K562 (cell line): ENCODE data around the gene TXNIP. TPM values are rescaled to one million over a fixed set of nuclear protein-coding genes. Genes with fewer than 3 reads are reported as not detected.

ENCODE experiments used
- RUNX1 ChIP-seq: sonication (generic); IDR thresholded peaks from 2 replicates; pipeline ENCODE4 v1.6.1; 2016; ENCODE audit warnings: antibody characterized with exemption, low read depth
- YBX1 ChIP-seq: fragments of 450-650 bp; IDR thresholded peaks from 2 replicates; pipeline ENCODE4 v1.7.1; 2016; ENCODE audit warnings: mild to moderate bottlenecking
- polyA plus RNA-seq, 8 experiments: library from polyadenylated mRNA; depleted of rRNA in 4 of 8; stranded (reverse) in 5 of 8; unstranded in 3 of 8; fragments of >200 nt; fragmentation: Nextera tagmentation in 2 of 8; fragmentation: Illumina TruSeq in 1 of 8; extraction: Ambion mirVana in 2 of 8; extraction: Trizol in 1 of 8; gene quantifications; 2 replicates each; pipeline versions ENCODE4 v1.2.1 to v1.2.3, GENCODE V29; 2011 to 2014; ENCODE audit warnings: inconsistent platforms in 1 of 8, missing spikeins in 1 of 8
- total RNA-seq, 7 experiments: library from RNA; depleted of rRNA in 6 of 7; stranded (reverse); fragments of >200 nt in 6 of 7; fragmentation: Illumina TruSeq in 2 of 7; extraction: Trizol in 2 of 7; gene quantifications; 2 replicates each; pipeline versions ENCODE4 v1.2.1 to v1.2.3, GENCODE V29; 2011 to 2021; ENCODE audit warnings: low replicate concordance in 1 of 7
- TF ChIP-seq, protein P1 (sequence below), 2 experiments: fragments of 450-650 bp; conservative IDR thresholded peaks; 2 replicates each; pipeline ENCODE4 v1.6.1; 2017; ENCODE audit warnings: mild to moderate bottlenecking in 2 of 2, moderate library complexity in 2 of 2
- TF ChIP-seq, protein P2 (sequence below): fragments of 200-800 bp; sonication (Bioruptor generic); IDR thresholded peaks from 2 replicates; pipeline ENCODE4 v1.6.1; 2017; ENCODE audit warnings: missing genetic modification characterization, missing compliant biosample characterization
- TF ChIP-seq, protein P3 (sequence below): sonication (generic); formaldehyde crosslinking; IDR thresholded peaks from 2 replicates; pipeline ENCODE4 v1.8.0; 2022; ENCODE audit warnings: missing genetic modification reagents, mild to moderate bottlenecking, borderline replicate concordance
- TF ChIP-seq, protein P4 (sequence below), 2 experiments: fragments of 450-650 bp; IDR thresholded peaks; 2 replicates each; pipeline ENCODE4 v1.6.1; 2016; ENCODE audit warnings: mild to moderate bottlenecking in 2 of 2, borderline replicate concordance in 1 of 2, low read depth in 1 of 2, moderate library complexity in 1 of 2
- TF ChIP-seq, protein P5 (sequence below): sonication (generic); formaldehyde crosslinking; IDR thresholded peaks from 2 replicates; pipeline ENCODE4 v1.8.1; 2023; ENCODE audit warnings: mild to moderate bottlenecking, missing genetic modification reagents

TXNIP gene
- total and polyA plus RNA-seq, 9 of the 15 experiments (the other 6 are each of a cell fraction or from before 2014, with no cell fraction given): 120 to 499 (median 257) TPM

DNA sequence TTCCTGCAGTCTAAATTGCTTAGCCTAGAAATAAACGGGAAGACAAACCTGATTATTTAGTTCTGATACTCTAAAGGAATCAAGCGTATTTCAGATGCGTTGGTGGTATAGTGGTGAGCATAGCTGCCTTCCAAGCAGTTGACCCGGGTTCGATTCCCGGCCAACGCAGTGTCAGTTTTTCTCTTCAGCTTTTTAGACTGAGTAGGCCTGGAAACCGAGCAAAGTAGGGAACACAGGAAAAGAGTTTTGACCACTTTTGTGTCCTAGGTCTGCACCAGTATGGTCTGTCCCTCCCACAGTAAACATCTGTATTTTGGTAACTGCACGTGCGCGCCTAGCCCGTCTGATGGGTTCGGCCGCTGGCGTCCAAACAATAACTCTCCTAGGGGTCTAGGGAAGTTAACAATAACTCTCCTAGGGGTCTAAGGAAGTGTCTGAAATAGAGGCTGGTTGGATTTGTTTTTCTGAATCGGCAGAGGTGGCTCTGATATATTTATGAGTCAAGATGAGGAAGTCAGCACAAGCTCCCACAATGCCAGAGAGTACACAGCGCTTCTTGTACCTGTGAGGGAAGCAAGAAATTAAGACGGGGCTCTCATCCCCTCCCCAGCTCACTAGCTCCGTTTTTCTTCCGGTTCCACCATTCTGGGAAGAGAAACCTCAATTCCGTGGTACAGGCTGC lies 40.7 kb upstream of the TXNIP start (continued):
- TF ChIP-seq, protein P1, sequence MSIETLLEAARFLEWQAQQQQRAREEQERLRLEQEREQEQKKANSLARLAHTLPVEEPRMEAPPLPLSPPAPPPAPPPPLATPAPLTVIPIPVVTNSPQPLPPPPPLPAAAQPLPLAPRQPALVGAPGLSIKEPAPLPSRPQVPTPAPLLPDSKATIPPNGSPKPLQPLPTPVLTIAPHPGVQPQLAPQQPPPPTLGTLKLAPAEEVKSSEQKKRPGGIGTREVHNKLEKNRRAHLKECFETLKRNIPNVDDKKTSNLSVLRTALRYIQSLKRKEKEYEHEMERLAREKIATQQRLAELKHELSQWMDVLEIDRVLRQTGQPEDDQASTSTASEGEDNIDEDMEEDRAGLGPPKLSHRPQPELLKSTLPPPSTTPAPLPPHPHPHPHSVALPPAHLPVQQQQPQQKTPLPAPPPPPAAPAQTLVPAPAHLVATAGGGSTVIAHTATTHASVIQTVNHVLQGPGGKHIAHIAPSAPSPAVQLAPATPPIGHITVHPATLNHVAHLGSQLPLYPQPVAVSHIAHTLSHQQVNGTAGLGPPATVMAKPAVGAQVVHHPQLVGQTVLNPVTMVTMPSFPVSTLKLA (conservative IDR thresholded peaks at IDR 0.05): peak; percentile 88 to 91
- TF ChIP-seq, protein P2, sequence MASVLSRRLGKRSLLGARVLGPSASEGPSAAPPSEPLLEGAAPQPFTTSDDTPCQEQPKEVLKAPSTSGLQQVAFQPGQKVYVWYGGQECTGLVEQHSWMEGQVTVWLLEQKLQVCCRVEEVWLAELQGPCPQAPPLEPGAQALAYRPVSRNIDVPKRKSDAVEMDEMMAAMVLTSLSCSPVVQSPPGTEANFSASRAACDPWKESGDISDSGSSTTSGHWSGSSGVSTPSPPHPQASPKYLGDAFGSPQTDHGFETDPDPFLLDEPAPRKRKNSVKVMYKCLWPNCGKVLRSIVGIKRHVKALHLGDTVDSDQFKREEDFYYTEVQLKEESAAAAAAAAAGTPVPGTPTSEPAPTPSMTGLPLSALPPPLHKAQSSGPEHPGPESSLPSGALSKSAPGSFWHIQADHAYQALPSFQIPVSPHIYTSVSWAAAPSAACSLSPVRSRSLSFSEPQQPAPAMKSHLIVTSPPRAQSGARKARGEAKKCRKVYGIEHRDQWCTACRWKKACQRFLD (CRISPR knock-in tag): 0 out of 2 replicates have a peak, but pooled peaks have one; percentile 47
- TF ChIP-seq RUNX1: no peak
- no peak for TF ChIP-seq YBX1
- TF ChIP-seq, protein P3, sequence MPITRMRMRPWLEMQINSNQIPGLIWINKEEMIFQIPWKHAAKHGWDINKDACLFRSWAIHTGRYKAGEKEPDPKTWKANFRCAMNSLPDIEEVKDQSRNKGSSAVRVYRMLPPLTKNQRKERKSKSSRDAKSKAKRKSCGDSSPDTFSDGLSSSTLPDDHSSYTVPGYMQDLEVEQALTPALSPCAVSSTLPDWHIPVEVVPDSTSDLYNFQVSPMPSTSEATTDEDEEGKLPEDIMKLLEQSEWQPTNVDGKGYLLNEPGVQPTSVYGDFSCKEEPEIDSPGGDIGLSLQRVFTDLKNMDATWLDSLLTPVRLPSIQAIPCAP (CRISPR knock-in tag): peak; percentile 64; the same call in 1 of the 2 replicates
- TF ChIP-seq, protein P4, sequence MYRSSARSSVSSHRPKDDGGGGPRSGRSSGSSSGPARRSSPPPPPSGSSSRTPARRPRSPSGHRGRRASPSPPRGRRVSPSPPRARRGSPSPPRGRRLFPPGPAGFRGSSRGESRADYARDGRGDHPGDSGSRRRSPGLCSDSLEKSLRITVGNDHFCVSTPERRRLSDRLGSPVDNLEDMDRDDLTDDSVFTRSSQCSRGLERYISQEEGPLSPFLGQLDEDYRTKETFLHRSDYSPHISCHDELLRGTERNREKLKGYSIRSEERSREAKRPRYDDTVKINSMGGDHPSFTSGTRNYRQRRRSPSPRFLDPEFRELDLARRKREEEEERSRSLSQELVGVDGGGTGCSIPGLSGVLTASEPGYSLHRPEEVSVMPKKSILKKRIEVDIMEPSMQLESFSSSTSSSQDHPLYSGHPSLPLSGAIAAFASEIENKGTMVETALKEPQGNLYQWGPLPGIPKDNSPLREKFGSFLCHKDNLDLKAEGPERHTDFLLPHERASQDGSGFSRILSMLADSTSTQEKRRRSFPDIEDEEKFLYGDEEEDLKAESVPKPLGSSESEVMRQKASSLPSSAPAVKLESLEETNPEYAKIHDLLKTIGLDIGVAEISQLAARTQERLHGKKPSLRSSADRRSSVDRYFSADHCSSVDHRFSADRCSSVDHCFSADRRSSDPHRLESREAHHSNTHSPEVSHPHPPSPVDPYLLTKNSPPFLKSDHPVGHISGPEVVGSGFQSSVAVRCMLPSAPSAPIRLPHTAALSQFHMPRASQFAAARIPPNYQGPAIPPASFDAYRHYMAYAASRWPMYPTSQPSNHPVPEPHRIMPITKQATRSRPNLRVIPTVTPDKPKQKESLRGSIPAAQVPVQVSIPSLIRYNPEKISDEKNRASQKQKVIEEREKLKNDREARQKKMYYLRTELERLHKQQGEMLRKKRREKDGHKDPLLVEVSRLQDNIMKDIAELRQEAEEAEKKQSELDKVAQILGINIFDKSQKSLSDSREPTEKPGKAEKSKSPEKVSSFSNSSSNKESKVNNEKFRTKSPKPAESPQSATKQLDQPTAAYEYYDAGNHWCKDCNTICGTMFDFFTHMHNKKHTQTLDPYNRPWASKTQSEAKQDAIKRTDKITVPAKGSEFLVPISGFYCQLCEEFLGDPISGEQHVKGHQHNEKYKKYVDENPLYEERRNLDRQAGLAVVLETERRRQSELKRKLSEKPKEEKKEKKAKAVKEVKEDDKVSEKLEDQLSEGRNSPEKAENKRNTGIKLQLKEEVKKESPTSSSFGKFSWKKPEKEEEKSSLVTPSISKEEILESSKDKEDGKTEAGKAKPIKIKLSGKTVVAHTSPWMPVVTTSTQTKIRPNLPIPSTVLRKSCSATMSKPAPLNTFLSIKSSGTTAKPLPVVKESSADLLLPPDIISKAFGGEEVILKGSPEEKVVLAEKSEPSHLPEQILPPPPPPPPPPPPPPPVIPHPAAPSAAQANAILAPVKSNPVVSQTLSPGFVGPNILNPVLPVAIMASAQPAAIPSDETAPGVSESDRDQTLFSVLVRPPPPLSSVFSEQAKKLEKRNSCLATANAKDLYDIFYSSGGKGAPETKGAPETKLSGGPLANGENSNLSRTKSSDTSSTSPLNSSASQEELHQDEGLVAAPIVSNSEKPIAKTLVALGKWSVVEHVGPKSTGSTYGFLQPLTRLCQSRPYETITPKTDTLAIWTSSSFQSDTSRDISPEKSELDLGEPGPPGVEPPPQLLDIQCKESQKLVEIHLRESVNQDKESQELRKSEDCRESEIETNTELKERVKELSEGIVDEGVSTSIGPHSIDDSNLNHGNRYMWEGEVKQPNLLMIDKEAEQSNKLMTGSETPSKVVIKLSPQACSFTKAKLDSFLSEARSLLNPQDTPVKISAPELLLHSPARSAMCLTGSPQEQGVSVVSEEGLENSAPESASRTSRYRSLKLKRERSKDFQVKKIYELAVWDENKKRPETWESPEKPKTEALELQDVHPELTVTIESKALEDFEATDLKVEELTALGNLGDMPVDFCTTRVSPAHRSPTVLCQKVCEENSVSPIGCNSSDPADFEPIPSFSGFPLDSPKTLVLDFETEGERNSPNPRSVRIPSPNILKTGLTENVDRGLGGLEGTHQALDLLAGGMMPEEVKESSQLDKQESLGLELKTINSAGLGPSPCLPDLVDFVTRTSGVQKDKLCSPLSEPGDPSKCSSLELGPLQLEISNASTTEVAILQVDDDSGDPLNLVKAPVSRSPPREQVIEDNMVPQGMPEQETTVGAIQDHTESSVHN (IDR thresholded peaks at IDR 0.05; ENCODE audit: borderline replicate concordance in 1 of 2, low read depth in 1 of 2): no peak
- TF ChIP-seq, protein P5, sequence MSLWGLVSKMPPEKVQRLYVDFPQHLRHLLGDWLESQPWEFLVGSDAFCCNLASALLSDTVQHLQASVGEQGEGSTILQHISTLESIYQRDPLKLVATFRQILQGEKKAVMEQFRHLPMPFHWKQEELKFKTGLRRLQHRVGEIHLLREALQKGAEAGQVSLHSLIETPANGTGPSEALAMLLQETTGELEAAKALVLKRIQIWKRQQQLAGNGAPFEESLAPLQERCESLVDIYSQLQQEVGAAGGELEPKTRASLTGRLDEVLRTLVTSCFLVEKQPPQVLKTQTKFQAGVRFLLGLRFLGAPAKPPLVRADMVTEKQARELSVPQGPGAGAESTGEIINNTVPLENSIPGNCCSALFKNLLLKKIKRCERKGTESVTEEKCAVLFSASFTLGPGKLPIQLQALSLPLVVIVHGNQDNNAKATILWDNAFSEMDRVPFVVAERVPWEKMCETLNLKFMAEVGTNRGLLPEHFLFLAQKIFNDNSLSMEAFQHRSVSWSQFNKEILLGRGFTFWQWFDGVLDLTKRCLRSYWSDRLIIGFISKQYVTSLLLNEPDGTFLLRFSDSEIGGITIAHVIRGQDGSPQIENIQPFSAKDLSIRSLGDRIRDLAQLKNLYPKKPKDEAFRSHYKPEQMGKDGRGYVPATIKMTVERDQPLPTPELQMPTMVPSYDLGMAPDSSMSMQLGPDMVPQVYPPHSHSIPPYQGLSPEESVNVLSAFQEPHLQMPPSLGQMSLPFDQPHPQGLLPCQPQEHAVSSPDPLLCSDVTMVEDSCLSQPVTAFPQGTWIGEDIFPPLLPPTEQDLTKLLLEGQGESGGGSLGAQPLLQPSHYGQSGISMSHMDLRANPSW: 0 out of 2 replicates have a peak, but pooled peaks have one; percentile 68
